Hepatocyte (in vitro differentiated cells): ENCODE measurements around the gene RNF213. TPM values are rescaled to one million over a fixed set of nuclear protein-coding genes. Genes with fewer than 3 reads are reported as not detected.
A peak's percentile ranks its signal among the peaks of the same experiment; 100 is the strongest.

ENCODE experiments used
- DNase-seq: peaks from one replicate; pipeline ENCODE4 v3.0.0-alpha.2; 2016; ENCODE audit warnings: low spot score
- H2AFZ ChIP-seq: fragments of 200-600 bp; sonication (generic); 2 replicates; pipeline ENCODE4 v1.6.0; 2016; ENCODE audit warnings: antibody characterized with exemption, mild to moderate bottlenecking
- H3K27ac ChIP-seq: fragments of 200-600 bp; sonication (generic); 2 replicates; pipeline ENCODE4 v1.5.1; 2016; ENCODE audit warnings: mild to moderate bottlenecking
- H3K27me3 ChIP-seq: fragments of 200-600 bp; sonication (generic); 2 replicates; pipeline ENCODE4 v1.6.1; 2016
- H3K36me3 ChIP-seq: fragments of 200-600 bp; sonication (generic); replicated peaks from 2 replicates; pipeline ENCODE4 v1.5.1; 2016; ENCODE audit warnings: low read depth; ENCODE audit not compliant: insufficient read depth
- H3K4me1 ChIP-seq: fragments of 200-600 bp; sonication (generic); 2 replicates; pipeline ENCODE4 v1.5.1; 2016; ENCODE audit warnings: mild to moderate bottlenecking, moderate library complexity; ENCODE audit not compliant: insufficient read depth
- H3K4me2 ChIP-seq: fragments of 200-600 bp; sonication (generic); 2 replicates; pipeline ENCODE4 v1.6.0; 2016
- H3K4me3 ChIP-seq: fragments of 200-600 bp; sonication (generic); 2 replicates; pipeline ENCODE4 v1.5.1; 2016; ENCODE audit warnings: mild to moderate bottlenecking
- H3K79me2 ChIP-seq: fragments of 200-600 bp; sonication (generic); 2 replicates; pipeline ENCODE4 v1.6.0; 2017; ENCODE audit warnings: mild to moderate bottlenecking
- H3K9me2 ChIP-seq: fragments of 200-600 bp; sonication (generic); replicated peaks from 2 replicates; pipeline ENCODE4 v1.6.0; 2017; ENCODE audit warnings: mild to moderate bottlenecking; ENCODE audit not compliant: insufficient read depth
- H3K9me3 ChIP-seq: fragments of 200-600 bp; sonication (generic); 2 replicates; pipeline ENCODE4 v1.5.1; 2016; ENCODE audit warnings: low read depth, mild to moderate bottlenecking
- H4K20me1 ChIP-seq: fragments of 200-600 bp; sonication (generic); 2 replicates; pipeline ENCODE4 v1.6.0; 2016; ENCODE audit warnings: mild to moderate bottlenecking; ENCODE audit not compliant: insufficient read depth, poor library complexity, severe bottlenecking
- EZH2 ChIP-seq: fragments of 200-600 bp; sonication (generic); IDR thresholded peaks from 2 replicates; pipeline ENCODE4 v1.6.1; 2016; ENCODE audit warnings: antibody characterized with exemption, mild to moderate bottlenecking, borderline replicate concordance
- EZH2phosphoT487 ChIP-seq: fragments of 200-600 bp; sonication (generic); IDR thresholded peaks from one replicate; pipeline ENCODE4 v1.6.1; 2018; ENCODE audit warnings: antibody characterized with exemption, mild to moderate bottlenecking, low read depth, moderate library complexity; ENCODE audit not compliant: unreplicated experiment, severe bottlenecking
- WGBS: methylation state at CpG from one replicate; pipeline ENCODE4 v1.1.6; 2016; ENCODE audit warnings: low lambda C conversion rate; ENCODE audit errors: missing lambda C conversion rate; 5-methylcytosine and 5-hydroxymethylcytosine counted together
- polyA plus RNA-seq: library from polyadenylated mRNA; unstranded; fragments of >200 nt; fragmentation: Nextera tagmentation; extraction: Ambion mirVana; gene quantifications from 2 replicates; pipeline ENCODE4 v1.2.1, GENCODE V29; 2016
- total RNA-seq: library from RNA; depleted of rRNA; stranded (reverse); fragments of >200 nt; gene quantifications from 2 replicates; pipeline ENCODE4 v1.2.3, GENCODE V29; 2014
- TF ChIP-seq, protein P1 (sequence below): fragments of 200-600 bp; sonication (generic); IDR thresholded peaks from 2 replicates; pipeline ENCODE4 v1.5.1; 2016; ENCODE audit warnings: antibody characterized with exemption, mild to moderate bottlenecking; ENCODE audit not compliant: poor library complexity

RNF213 gene
- total and polyA plus RNA-seq, 2 experiments from 2014 or later, result 21.1 to 57.4 TPM

DNA sequence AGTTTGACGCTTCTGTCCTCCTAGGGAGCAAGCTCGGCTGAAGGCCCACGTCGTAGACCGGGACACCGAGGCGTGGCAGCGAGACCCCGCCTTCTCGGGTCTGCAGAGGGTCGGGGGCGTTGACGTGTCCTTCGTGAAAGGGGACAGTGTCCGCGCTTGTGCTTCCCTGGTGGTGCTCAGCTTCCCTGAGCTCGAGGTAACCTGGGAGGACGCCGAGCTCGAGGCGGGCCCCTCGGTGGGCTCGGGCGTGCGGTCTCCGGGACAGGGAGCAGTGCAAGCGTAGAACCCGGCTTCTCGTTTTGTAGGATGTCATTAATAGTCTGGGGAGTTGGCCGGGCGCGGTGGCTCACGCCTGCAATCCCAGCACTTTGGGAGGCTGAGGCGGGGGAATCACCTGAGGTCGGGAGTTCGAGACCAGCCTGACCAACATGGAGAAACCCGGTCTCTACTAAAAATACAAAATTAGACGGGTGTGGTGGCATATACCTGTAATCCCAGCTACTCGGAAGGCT lies 155.0 kb downstream of the RNF213 start:
- Histone ChIP-seq H3K79me2 (peaks cover 31% of the 10 kb centered on the region), H4K20me1 (peaks cover 3% of the 10 kb centered on the region), H3K9me3 (no peaks in the 10 kb centered on the region), H3K27ac (peak overlapping the region; percentile 100), H3K9me2 (no peaks in the 10 kb centered on the region), H3K4me2 (peak overlapping the region; percentile 98), H3K4me1 (peaks cover 4% of the 10 kb centered on the region), H3K36me3 (no peaks in the 10 kb centered on the region), H3K27me3 (no peaks in the 10 kb centered on the region), H2AFZ (peak overlapping the region; percentile 86), H3K4me3 (peak overlapping the region; percentile 92)
- WGBS, result 13% methylated on average over 39 of the region's 39 CpGs
- TF ChIP-seq, protein P1, sequence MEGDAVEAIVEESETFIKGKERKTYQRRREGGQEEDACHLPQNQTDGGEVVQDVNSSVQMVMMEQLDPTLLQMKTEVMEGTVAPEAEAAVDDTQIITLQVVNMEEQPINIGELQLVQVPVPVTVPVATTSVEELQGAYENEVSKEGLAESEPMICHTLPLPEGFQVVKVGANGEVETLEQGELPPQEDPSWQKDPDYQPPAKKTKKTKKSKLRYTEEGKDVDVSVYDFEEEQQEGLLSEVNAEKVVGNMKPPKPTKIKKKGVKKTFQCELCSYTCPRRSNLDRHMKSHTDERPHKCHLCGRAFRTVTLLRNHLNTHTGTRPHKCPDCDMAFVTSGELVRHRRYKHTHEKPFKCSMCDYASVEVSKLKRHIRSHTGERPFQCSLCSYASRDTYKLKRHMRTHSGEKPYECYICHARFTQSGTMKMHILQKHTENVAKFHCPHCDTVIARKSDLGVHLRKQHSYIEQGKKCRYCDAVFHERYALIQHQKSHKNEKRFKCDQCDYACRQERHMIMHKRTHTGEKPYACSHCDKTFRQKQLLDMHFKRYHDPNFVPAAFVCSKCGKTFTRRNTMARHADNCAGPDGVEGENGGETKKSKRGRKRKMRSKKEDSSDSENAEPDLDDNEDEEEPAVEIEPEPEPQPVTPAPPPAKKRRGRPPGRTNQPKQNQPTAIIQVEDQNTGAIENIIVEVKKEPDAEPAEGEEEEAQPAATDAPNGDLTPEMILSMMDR, result no peak
- no peak for TF ChIP-seq EZH2phosphoT487
- no peak for TF ChIP-seq EZH2
- DNase-seq, result no peak

DNA sequence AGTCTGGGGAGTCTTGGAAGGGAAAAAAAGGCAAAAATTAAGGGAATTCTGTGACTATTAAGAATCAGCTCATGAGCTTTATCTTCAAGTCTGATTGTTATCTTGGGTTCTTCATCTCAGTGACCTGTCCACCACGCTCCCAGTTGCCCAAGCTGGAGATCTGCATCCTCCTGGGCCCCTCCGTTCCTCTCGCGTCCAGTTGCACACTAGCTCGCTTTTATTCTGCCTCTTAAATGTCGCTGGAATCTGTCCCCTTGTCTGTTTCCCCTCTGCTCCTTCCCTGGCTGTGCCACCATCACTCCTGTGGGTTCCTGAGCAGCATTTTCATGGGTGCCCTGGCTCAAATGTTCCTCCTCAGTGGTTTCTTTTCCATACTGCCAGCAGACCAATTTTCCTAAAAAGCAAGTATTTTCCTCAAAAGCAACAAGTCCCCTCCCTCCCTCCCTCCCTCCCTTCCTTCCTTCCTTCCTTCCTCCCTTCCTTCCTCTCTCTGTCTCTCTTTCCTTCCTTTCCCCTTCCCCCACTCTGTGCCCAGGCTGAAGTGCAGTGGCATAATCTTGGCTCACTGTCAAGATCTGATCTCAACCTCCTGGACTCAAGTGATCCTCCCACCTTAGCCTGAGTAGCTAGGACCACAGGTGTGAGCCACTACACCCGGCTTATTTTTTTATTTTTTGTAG lies 155.7 kb downstream of the RNF213 start:
- H3K9me2 ChIP-seq, result no peaks in the 10 kb centered on the region
- peaks cover 31% of the 10 kb centered on the region for H3K79me2 ChIP-seq
- peaks cover 4% of the 10 kb centered on the region for H3K4me1 ChIP-seq
- H3K27me3 ChIP-seq, result no peaks in the 10 kb centered on the region
- H2AFZ ChIP-seq, result no peak overlapping the region
- no peak for DNase-seq
- peaks cover 3% of the 10 kb centered on the region for H4K20me1 ChIP-seq
- no peak for TF ChIP-seq EZH2
- TF ChIP-seq EZH2phosphoT487, result no peak
- TF ChIP-seq, protein P1, result no peak
- H3K9me3 ChIP-seq, result no peaks in the 10 kb centered on the region
- peak overlapping the region; percentile 92 for H3K4me3 ChIP-seq
- WGBS, result 87% methylated on average over 7 of the region's 7 CpGs
- H3K4me2 ChIP-seq, result peak overlapping the region; percentile 98
- no peaks in the 10 kb centered on the region for H3K36me3 ChIP-seq
- no peak overlapping the region for H3K27ac ChIP-seq

DNA sequence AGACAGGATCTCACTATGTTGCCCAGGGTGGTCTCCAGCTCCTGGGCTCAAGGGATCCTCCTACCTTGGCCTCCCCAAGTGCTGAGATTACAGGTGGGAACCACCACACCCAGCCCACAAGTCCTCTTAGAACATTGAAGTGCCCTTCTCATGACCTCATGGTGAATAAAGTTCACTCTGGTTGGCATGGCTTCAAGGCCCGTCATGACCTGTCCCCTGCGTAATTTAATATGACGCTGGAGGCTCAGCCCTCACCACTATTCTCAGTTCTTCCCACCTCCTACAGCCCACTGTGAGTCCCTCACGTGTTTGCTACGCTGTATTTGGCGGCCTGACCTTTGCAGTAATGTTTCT lies 156.3 kb downstream of the RNF213 start:
- Histone ChIP-seq H4K20me1 (peaks cover 3% of the 10 kb centered on the region), H3K4me1 (peaks cover 4% of the 10 kb centered on the region), H3K27ac (no peak overlapping the region), H3K9me2 (no peaks in the 10 kb centered on the region), H3K79me2 (peaks cover 31% of the 10 kb centered on the region), H2AFZ (no peak overlapping the region), H3K27me3 (no peaks in the 10 kb centered on the region), H3K4me3 (no peak overlapping the region), H3K36me3 (no peaks in the 10 kb centered on the region), H3K9me3 (no peaks in the 10 kb centered on the region), H3K4me2 (no peak overlapping the region)
- DNase-seq, result no peak
- no peak for TF ChIP-seq EZH2
- WGBS, result 96% methylated on average over 6 of the region's 6 CpGs

DNA sequence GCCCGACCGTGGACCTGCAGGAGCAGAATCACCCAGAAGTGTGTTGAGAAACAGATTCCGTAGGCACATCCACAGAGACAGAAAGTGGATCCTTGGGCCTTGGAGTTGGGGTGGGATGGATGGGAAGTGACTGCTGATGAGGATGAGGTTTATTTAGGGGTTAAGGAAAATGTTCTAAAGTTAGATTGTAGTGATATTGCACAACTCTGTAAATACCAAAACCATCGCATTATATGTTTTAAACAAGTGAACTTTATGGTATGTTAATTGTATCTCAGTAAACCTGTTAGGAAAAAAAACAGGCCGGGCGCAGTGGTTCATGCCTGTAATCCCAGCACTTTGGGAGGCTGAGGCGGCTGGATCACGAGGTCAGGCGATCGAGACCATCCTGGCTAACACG lies 157.9 kb downstream of the RNF213 start:
- no peaks in the 10 kb centered on the region for H3K27me3 ChIP-seq
- peaks cover 3% of the 10 kb centered on the region for H4K20me1 ChIP-seq
- 97% methylated on average over 11 of the region's 11 CpGs for WGBS
- no peaks in the 10 kb centered on the region for H3K9me3 ChIP-seq
- H3K4me1 ChIP-seq, result peaks cover 4% of the 10 kb centered on the region
- no peak overlapping the region for H3K27ac ChIP-seq
- no peak overlapping the region for H3K4me2 ChIP-seq
- H3K36me3 ChIP-seq, result no peaks in the 10 kb centered on the region
- H3K79me2 ChIP-seq, result peaks cover 28% of the 10 kb centered on the region
- H2AFZ ChIP-seq, result no peak overlapping the region
- H3K9me2 ChIP-seq, result no peaks in the 10 kb centered on the region
- DNase-seq, result no peak
- TF ChIP-seq EZH2 (no peak), EZH2phosphoT487 (no peak)
- TF ChIP-seq, protein P1, result no peak
- H3K4me3 ChIP-seq, result no peak overlapping the region
